Right lobe of liver (tissue), 6 donors: Measurements from ENCODE around the gene AUNIP. TPM values are rescaled to one million over a fixed set of nuclear protein-coding genes. Genes with fewer than 3 reads are reported as not detected.

ENCODE experiments used
- ATAC-seq, 4 donors: fragments of 200-7000 bp; cut with Tn5 transposase; one replicate each; pipeline ENCODE4 v1.9.1; 2020; ENCODE audit warnings: mild to moderate bottlenecking in 4 of 4, moderate library complexity in 4 of 4
- DNase-seq, 3 donors: peaks; one replicate each; pipeline ENCODE4 v3.0.0-alpha.2; 2020
- H3K27ac ChIP-seq, 3 donors: fragments of 200-600 bp; one replicate each; pipeline ENCODE4 v1.8.0; 2022
- H3K27me3 ChIP-seq, 2 donors: fragments of 200-600 bp; one replicate each; pipeline ENCODE4 v1.8.0; 2022
- H3K36me3 ChIP-seq, 4 donors: fragments of 200-600 bp; sonication (generic) in 1 of 4; one replicate each; pipeline versions ENCODE4 v1.5.1 to v1.8.0; 2017 to 2022; ENCODE audit warnings: control low read depth in 1 of 4
- H3K4me1 ChIP-seq, 4 donors: fragments of 200-600 bp; sonication (generic) in 1 of 4; one replicate each; pipeline versions ENCODE4 v1.5.1 to v1.8.0; 2017 to 2022; ENCODE audit warnings: control low read depth in 1 of 4
- H3K4me3 ChIP-seq, 3 donors: fragments of 200-600 bp; one replicate each; pipeline ENCODE4 v1.8.0; 2022
- H3K9me3 ChIP-seq, 4 donors: fragments of 200-600 bp; sonication (generic) in 1 of 4; one replicate each; pipeline versions ENCODE4 v1.5.1 to v1.8.0; 2017 to 2022; ENCODE audit warnings: control low read depth in 1 of 4
- POLR2A ChIP-seq: fragments of 450-650 bp; IDR thresholded peaks from one replicate; pipeline ENCODE4 v1.6.1; 2017; ENCODE audit warnings: antibody characterized with exemption, mild to moderate bottlenecking
- WGBS: methylation state at CpG from one replicate; pipeline ENCODE4 v1.1.6; 2018; ENCODE audit warnings: low coverage, low lambda C conversion rate; ENCODE audit not compliant: insufficient coverage; ENCODE audit errors: missing lambda C conversion rate; 5-methylcytosine and 5-hydroxymethylcytosine counted together
- intact Hi-C, 2 donors: fragments of 100-400 bp; cut with DNase I; formaldehyde crosslinking; loops; one replicate each; pipeline versions ENCODE4 v1.11.2 to v1.14.1; 2022
- total RNA-seq, 6 experiments: library from RNA; depleted of rRNA in 2 of 6; stranded (reverse); fragments of >200 nt in 2 of 6; fragmentation: NEBNext Ultra II Directional in 3 of 6; extraction: Animal tissue kit (Norgen Biotek cat#: 25700) in 3 of 6; gene quantifications; one replicate each; pipeline versions ENCODE4 v1.1.0 to v1.2.4, GENCODE V29; 2016 to 2023
- TF ChIP-seq, protein P1 (sequence below), 4 donors: fragments of 200-600 bp in 3 of 4; fragments of 450-650 bp in 1 of 4; IDR thresholded peaks; one replicate each; pipeline versions ENCODE4 v1.5.1 to v1.8.0; 2016 to 2022; ENCODE audit warnings: antibody characterized with exemption in 4 of 4, mild to moderate bottlenecking in 2 of 4
- donor health status: DM: no; HTN: yes; CAD: no.
- donor health status: DM: no; HTN: no; CAD: no.
- donor health status: DM: no; HTN: no; CAD: no.
- donor health status: DM: no; HTN: yes; CAD: no.
- donor health status: DM: no; HTN: yes; CAD: no.

Gene AUNIP
- total RNA-seq, 6 experiments from 2014 or later, result 0.43 to 0.56 TPM; not detected in 4

DNA sequence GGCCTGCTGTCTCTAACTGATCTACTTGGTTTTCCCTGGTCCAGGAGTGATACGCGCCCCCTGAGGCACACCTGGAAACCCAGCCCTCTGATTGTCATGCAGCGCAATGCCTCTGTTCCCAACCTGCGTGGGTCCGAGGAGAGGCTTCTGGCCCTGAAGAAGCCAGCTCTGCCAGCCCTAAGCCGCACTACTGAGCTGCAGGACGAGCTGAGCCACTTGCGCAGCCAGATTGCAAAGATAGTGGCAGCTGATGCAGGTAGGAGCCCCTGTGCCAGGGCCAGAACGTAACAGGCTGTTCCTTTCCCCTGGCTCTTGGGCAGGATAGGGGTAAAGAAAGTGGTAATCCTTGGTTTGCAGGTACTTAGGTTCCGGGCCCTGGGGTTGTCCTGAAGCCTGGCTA is 32.7 kb downstream of the AUNIP start:
- ATAC-seq (no peak), DNase-seq (no peak)
- Histone ChIP-seq H3K4me1 (peaks cover 0 to 13% (median 0%) of the 10 kb centered on the region in 4 donors), H3K9me3 (no peaks in the 10 kb centered on the region), H3K27ac (no peak overlapping the region), H3K27me3 (no peaks in the 10 kb centered on the region), H3K4me3 (no peak overlapping the region), H3K36me3 (peaks cover 5 to 61% (median 35%) of the 10 kb centered on the region in 4 donors)
- WGBS, result no CpG with 5 or more reads among the region's 10 CpGs
- intact Hi-C loops, result no loop called here
- TF ChIP-seq, protein P1, sequence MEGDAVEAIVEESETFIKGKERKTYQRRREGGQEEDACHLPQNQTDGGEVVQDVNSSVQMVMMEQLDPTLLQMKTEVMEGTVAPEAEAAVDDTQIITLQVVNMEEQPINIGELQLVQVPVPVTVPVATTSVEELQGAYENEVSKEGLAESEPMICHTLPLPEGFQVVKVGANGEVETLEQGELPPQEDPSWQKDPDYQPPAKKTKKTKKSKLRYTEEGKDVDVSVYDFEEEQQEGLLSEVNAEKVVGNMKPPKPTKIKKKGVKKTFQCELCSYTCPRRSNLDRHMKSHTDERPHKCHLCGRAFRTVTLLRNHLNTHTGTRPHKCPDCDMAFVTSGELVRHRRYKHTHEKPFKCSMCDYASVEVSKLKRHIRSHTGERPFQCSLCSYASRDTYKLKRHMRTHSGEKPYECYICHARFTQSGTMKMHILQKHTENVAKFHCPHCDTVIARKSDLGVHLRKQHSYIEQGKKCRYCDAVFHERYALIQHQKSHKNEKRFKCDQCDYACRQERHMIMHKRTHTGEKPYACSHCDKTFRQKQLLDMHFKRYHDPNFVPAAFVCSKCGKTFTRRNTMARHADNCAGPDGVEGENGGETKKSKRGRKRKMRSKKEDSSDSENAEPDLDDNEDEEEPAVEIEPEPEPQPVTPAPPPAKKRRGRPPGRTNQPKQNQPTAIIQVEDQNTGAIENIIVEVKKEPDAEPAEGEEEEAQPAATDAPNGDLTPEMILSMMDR (IDR thresholded peaks at IDR 0.05), result no peak
- no peak for TF ChIP-seq POLR2A

DNA sequence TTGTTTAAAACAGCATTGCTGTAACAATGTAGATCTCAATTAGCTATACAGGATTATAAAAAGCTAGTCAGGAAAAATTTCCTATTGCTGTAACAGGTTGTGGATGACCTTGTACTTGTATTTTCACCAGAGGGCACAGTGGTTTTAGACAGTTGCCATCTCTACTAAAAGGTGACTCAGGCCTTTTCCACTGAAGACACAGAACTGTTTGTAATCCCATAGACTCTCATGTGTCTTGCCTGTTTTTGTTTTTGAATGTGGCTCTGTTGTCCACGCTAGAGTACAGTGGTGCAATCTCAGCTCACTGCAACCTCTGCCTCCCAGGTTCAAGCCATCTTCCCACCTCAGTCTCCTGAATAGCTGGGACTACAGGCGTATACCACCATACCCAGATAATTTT is 33.7 kb downstream of the AUNIP start:
- intact Hi-C loops, result no loop called here
- peaks cover 5 to 52% (median 28%) of the 10 kb centered on the region in 4 donors for H3K36me3 ChIP-seq
- DNase-seq, result no peak
- 92% methylated on average over 2 of the region's 2 CpGs for WGBS
- peaks cover 0 to 21% (median 3%) of the 10 kb centered on the region in 4 donors for H3K4me1 ChIP-seq
- H3K9me3 ChIP-seq, result no peaks in the 10 kb centered on the region
- H3K27ac ChIP-seq, result no peak overlapping the region
- no peak overlapping the region for H3K4me3 ChIP-seq
- no peaks in the 10 kb centered on the region for H3K27me3 ChIP-seq
- no peak for ATAC-seq
- TF ChIP-seq, protein P1 (IDR thresholded peaks at IDR 0.05), result no peak
- TF ChIP-seq POLR2A, result no peak

- Histone ChIP-seq H3K27ac (peak overlapping the region in 1 of 3 donors; percentile 4), H3K36me3 (peaks cover 0 to 12% (median 6%) of the 10 kb centered on the region in 4 donors), H3K4me3 (peak overlapping the region in 1 of 3 donors; percentile 94), H3K27me3 (no peaks in the 10 kb centered on the region), H3K4me1 (peaks cover 0 to 34% (median 10%) of the 10 kb centered on the region in 4 donors), H3K9me3 (no peaks in the 10 kb centered on the region)
- 44% methylated on average over 5 of the region's 5 CpGs for WGBS
- no peak for TF ChIP-seq POLR2A
- TF ChIP-seq, protein P1 (IDR thresholded peaks at IDR 0.05), result no peak
- ATAC-seq (peak in 1 of 4 donors; percentile 23), DNase-seq (no peak)
- intact Hi-C loops, result no loop called here
These were observed 37.6 kb downstream of the AUNIP start for GRCh38 chr1:25821630-25822091.

- H3K9me3 ChIP-seq, result no peaks in the 10 kb centered on the region
- no peak for TF ChIP-seq POLR2A
- TF ChIP-seq, protein P1 (IDR thresholded peaks at IDR 0.05), result no peak
- intact Hi-C loops, result no loop called here
- H3K4me1 ChIP-seq, result peaks cover 0 to 34% (median 10%) of the 10 kb centered on the region in 4 donors
- H3K27me3 ChIP-seq, result no peaks in the 10 kb centered on the region
- WGBS, result 11% methylated on average over 8 of the region's 10 CpGs
- DNase-seq (no peak), ATAC-seq (no peak)
- peak overlapping the region in 2 of 3 donors; percentile 73 to 97 for H3K27ac ChIP-seq
- H3K36me3 ChIP-seq, result peaks cover 0 to 7% (median under 1%) of the 10 kb centered on the region in 4 donors
- H3K4me3 ChIP-seq, result peak overlapping the region; percentile 72 to 99 (median 94)
These were observed 38.2 kb downstream of the AUNIP start for GRCh38 chr1:25821112-25821476.
